ENCODE measurements around the gene ZSCAN22.
"Not testable (repeated sequence)": the region's sequence is repeated elsewhere in the genome, so short reads cannot be mapped to it uniquely, and the experiment has no call there.

The ZSCAN22 gene

DNA sequence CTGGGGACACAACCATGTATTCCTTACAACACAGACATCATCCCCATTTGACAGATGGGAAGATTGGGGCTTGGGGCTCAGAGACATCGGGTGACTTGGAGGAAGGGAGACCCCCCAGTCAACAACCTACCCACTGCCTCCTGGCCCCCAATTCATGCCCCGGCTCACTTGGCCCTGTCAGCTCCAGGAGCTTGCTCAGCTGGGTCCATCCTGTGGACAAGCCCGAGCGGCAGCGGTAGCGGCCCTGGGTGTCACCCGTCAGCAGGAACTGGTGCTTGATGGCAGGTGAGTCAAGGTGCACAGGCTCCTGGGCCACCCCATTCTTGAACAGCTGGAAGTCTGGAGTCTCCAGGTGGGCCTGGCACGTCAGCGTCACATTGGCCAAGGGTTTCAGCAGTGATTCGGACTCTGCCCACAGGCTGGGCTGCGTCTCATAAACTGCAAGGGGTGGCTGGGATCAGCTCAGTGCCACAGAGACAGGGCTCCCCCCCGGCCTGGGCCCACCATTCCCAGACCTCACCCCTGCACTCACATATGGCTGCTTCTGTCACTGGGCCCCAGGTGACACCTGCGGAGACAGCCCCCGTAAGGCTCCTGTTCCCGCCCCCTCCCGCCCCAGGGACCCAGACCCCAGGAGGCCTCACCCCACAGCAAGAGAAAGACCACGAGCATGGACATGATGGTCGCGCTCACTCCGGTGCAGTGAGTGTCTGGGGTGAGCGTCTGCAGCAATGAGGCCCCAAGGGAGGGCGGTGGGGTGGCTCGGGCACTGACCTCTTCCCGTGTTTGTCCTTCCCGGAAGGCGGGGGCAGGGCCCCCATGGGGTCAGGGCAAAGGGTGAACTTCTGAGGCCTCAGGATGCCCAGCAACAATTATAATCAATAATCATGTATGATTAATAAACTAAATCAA, 26.2 kb downstream of the ZSCAN22 start, which contains the start of gene A1BG:
TSS of gene A1BG (minus strand) at position 733 of the 912 bp plus-strand sequence. CDS start at position 678, 55 bp downstream.
- no peak for DNase-seq

DNA sequence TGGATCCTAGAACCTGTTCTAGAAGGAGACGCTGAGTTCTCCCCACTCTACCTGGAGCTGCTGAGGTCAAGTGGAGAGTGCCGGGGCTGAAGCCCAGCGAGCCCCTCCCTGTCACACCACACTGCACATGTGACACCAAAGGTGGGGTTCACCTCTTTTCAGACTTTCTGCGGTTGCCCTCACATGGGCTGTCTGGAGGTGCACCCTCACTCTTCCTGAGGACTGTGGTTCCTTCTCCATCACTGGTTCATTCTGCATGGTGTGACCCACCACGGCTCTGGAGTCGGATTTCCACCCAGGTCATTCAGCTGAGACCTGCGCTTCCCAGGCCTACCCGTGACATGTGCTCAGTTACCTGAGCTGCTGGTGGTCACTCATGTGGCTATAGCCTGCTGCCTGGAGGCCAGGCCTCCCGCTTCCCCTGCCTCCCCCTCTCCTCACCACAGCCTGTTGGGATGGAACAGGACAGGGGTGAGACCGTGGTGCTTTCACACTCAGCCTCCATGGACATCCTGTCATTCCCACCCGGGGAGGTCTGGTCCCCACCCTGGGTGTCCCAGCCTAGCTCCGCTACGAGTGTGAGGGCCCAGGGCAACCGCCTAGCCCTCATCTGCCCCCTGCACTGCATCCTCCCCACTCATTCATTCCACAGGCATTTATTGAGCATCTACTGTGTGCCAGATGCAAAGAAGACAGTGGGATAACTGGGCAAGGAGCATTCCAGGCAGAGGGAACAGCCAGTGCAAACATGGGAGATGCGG, 27.1 kb downstream of the ZSCAN22 start:
- DNase-seq, result no peak

DNA sequence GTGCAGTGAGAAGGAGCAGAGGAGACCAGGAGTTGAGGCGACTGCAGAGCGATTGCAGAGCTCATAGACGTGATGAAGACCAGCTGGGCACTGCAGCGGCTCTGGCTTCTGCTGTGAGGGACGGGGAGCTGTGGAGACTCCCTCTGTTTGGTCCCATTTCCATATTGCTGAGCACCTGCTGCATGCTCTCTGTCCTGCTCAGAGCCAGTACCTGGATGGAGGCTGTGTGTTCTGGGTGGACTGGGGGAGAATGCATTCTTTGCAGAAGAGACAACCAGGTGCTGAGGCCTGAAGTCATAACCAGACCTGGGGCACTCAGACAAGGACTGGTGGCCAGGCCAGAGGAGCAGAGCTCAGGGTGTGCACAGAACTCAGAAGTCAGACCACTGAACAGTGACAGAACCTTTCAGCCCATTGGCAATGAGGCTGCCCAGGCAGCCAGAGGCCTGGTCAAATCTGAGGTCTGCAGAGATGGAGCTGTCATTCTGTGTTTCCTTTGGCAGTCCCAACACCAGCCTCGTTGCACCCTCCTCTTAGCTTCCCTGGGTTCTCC, 27.8 kb downstream of the ZSCAN22 start:
- DNase-seq, result no peak

DNA sequence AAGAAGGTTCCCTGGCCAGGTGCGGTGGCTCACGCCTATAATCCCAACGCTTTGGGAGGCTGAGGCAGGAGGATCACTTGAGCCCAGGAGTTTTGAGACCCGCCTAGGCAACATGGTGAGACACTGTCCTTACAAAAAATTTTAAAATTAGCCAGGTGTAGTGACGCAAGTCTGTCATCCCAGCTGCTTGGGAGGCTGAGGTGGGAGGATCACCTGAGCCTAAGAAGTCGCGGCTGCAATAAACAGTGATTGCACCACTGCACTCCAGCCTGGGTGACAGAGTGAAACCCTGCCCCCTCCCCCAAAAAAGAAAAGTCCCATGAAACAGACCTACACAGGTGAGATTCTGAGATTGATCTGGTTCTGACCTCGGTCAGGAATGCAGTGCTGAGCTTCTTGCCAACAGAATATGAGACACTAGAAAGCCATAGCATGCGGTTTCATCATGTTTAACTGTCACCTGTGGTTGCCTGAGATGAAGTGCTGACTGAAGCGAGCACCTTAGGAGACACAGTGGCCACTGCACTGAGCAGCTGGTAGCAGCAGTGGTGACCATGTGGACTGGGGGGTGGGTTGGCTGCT, 28.5 kb downstream of the ZSCAN22 start:
- no peak for DNase-seq

DNA sequence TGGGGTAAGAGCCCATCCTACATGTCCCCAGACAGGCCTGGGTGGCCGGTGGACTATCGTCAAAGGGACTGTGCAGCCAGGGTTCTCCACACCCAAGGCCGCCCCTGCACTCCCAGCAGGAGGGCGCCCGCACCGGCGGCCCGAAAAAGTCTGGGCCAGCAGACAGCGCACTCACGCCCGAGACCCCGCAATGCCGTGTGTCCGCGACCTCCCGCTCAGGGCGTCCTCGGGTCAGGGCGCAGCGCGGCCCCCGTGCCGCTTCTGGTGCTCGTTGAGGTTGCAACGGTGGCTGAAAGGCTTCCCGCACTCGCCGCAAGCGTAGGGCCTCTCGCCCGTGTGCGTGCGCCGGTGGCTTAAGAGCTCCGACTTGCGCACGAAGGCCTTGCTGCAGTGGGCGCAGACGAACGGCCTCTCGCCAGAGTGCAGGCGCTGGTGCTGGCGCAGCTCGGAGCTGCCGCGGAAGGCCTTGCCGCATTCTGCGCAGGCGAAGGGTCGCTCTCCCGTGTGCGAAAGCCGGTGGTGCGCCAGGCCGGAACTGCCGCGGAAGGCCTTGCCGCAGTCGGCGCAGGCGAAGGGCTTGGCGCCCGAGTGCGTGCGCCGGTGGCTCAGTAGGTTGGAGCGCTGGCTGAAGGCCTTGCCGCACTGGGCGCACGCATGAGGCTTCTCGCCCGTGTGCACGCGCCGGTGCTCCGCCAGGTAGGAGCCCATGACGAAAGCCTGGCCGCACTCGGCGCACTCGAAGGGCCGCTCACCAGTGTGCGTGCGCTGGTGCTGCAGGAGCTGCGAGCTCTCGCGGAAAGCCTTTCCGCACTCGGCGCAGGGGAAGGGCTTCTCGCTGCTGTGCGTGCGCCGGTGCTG, 29.3 kb downstream of the ZSCAN22 start:
- DNase-seq, result peak; percentile 73

DNA sequence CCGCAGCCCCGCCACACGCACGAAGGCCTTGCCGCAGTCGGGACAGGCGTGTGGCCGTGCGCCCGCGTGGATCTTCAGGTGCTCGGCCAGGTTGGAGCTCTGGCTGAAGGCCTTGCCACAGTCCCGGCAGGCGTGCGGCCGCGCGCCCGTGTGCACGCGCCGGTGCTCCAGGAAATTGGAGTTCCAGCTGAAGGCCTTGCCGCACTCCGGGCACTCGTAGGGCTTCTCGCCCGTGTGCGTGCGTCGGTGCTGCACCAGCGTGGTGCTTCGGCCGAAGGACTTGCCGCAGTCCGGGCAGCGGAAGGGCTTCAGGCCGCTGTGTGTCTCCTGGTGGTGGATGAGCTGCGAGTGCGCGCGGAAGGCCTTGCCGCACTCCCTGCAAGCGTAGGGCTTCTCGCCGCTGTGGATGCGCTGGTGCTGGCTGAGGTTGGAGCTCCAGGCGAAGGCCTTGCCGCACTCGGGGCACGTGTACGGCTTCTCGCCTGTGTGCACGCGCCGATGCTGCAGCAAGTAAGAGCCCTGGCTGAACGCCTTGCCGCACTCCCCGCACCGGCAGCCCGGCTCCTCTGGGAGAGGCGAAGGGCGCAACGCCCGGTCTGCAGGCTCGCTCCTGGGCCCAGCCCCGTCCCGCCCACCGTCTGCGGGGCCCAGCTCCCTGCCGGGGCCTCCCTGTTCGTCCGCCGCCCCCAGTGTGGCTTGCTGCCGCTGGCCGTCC, 30.1 kb downstream of the ZSCAN22 start:
- DNase-seq, result no peak

DNA sequence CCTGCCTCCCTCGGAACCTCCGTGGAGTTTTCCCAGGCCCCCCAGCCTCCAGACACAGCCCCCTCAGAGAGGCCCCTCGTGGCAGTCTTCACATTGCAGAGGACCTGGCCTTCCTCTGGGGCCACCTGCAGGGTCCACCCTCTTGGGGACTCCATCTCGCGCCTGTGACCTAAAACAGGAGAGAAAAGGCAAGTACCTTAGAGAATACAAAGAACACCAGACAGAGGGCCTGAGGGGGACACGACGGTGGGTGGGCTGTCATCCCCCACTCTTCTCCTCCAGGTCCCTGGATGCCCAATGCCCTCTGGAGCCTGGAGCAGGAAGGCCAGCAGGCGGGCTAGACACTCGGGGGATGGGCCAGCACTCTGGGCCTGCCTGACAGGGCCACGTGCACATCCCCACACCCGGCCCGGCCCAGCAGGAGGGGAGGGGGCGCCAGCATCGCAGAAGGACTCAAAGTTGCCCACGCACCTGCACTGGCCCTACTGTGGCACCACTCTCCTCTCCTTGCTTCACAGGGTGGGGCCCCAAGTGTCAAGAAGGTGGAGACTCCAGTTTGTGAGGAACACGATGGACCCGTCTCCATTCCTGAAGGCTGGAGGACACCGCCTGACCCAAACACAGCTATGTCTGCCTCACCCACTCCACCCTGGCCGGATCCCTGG, 30.8 kb downstream of the ZSCAN22 start:
- no peak for DNase-seq

DNA sequence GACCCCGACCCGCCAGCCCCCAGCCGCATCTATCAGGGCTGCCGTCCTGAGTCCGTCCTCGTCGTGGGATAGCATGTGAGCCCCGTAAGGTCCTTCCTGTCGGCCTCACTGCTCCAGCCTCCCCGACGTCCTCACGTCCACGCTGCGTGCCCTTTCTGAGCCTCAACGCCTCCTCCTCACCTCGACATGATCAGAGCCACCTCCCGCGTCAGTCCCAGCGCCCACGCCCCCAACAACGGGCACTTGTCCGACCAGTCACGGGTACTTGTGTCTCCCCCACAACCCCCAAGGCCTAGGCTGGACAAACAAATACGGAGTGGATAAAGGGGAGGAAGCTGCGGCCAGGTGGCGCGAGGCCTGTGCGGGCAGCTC, 35.1 kb downstream of the ZSCAN22 start:
- DNase-seq, result peak; percentile 76

DNA sequence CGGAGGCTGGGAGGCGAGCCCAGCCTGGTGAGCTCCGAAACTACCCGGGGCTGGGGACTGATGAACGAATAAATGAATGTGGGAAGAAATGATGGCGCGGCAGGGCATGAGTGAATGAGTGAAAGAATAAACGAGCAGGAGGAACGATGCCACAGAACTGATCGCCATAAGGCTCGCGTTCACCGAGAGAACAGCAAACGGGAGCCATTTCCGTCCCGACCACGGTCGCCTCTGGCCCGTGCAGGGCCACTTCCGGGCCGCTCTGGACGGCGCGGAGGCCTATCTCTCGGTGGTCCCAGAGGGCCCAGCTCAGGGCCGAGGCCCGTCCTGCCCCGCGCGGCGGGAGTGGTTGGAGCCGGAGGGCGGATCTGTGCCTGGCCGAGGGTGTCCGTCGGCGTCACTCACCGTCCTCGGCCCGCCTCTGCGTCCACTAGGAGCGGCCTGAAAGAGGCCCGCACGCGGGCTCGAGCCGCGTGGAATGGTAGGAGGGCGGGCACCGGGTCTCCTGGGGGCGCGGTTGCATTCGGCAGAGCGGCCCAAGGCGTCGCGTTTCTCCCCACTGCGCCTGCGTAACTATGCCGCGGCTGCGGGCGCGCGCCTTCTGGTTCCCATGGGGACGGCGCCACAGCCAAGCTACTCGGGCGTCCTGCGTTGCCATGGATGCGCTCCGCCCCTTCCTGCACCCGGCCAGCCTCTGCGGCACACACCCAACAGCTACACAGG, 35.6 kb downstream of the ZSCAN22 start, which contains the start of gene ZNF497:
TSS of gene ZNF497 (minus strand) at position 480 of the 723 bp plus-strand sequence. CDS start 5,116 bp downstream, outside the sequence.
- peak; percentile 99 for DNase-seq

DNA sequence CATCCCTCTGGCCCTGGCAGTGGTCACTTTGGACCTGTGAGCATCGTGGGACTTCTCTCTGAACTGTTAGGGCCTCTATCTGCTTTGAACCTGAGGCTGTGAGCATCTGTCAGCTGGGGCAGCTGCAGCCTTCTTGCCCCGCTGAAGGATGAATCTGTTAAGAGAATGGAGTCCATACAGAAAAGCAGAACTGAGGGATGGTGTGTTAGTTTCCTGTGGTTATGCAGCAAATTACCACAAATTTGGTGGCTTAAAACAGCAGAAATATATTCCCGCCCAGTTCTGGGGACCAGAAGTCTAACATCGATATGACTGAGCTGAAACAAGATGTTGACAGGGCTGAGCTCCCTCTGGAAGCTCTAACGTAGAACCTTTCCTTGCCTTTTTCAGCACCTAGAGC, 37.4 kb downstream of the ZSCAN22 start:
- DNase-seq, result no peak

DNA sequence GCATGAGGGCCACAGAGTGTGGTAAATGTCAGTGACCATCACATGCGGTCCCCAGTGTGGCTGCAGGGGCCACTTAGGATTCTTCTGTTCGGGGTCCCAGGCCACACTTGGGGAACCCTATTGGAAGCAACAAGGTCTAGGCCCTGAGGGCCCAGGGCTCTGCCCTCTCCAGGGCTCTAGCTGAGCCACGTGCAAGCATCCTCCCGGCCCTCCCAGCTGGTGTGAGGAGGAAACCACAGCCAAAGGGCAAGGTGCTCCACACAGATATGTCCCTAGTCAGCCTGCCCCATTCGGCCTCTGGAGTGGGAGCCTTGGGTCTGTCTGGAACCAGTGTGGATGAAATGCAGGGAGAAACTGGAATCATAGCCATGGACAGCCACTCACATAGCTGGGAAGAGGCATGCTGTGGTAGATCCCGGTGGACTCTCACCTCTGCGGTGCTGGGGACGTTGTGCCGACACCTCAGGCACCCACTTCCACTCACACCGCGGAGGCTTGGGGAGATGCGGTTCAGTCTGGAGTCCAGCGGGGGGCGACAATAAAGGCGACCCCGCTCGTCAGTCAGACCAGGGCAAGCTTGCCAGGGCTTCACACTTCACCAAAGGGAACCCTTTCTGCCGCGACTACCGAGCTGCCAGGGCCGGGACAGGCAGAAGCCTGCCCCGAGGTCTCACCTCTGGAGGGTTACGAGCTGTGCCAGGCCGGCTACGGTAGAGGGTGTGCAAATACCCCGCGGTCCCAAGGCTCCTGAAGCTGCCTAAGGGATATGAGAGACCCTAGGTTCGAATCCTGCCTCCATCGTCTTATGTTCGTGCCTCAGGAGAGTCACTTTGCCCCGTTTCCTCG, 40.0 kb downstream of the ZSCAN22 start:
- no peak for DNase-seq

DNA sequence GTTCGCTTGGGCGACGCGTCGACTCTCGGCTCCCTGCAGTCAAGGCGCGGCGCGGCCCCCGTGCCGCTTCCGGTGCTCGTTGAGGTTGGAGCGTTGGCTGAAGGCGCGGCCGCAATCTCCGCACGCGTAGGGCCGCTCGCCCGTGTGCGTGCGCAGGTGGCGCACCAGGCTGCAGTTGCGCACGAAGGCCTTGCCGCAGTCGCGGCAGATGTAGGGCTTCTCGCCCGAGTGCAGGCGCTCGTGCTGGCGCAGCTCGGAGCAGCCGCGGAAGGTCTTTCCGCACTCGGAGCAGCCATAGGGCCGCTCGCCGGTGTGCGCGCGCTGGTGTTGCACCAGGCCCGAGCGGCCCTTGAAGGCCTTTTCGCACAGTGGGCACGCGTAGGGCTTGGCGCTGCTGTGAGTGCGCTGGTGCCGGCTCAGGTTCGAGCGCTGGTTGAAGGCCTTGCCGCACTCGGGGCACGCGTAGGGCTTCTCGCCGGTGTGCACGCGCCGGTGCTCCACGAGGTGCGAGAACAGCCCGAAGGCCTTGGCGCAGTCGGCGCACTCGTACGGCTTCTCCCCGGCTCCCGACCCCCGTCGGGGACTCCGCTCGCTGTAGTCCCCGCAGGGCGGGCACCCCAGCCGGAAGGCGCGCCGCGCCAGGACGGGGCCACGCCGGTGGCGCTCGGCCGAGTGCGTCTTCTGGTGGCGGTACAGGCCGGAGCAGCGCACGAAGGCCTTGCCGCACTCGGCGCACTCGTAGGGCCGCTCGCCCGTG, 41.1 kb downstream of the ZSCAN22 start:
- DNase-seq, result no peak

DNA sequence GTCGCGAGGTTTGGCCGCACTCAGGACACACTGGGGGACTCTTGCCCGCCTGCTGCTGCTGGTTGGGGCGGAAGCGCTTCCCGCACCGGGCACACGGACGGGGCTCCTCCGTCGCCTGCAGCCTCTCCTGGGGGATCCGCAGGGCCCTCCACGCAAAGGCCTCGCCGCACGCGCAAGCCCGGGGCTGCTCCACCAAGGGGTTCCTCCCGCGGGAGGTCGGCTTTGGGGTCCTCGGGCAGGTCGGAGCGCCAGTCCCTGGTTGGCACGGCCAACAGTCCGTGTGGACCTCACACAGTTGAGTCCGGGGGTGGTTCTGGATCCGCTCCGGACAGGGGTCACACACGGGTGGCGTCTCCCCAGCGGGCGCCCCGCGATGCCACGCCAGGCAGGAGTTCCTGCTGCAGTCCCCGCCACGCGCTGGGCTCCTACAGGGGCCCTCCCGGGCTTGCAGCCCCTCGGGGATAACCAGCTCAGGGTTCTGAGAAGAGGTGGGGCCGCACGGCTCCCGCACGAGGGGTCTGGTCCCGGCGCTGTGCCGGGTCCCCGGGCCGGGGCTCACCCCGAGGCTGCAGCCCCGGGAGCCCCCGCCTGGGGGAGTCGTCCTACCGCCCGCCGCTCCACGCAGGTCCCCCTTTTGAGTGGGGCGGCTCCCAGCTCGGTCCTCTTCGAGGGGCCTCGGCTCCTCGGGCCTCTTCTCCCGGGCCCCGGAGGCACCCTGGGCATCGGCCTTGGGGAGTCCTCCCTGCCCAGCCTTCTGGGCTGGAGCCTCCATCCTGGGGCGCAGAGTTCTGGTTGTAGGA, 42.0 kb downstream of the ZSCAN22 start:
- DNase-seq, result no peak

DNA sequence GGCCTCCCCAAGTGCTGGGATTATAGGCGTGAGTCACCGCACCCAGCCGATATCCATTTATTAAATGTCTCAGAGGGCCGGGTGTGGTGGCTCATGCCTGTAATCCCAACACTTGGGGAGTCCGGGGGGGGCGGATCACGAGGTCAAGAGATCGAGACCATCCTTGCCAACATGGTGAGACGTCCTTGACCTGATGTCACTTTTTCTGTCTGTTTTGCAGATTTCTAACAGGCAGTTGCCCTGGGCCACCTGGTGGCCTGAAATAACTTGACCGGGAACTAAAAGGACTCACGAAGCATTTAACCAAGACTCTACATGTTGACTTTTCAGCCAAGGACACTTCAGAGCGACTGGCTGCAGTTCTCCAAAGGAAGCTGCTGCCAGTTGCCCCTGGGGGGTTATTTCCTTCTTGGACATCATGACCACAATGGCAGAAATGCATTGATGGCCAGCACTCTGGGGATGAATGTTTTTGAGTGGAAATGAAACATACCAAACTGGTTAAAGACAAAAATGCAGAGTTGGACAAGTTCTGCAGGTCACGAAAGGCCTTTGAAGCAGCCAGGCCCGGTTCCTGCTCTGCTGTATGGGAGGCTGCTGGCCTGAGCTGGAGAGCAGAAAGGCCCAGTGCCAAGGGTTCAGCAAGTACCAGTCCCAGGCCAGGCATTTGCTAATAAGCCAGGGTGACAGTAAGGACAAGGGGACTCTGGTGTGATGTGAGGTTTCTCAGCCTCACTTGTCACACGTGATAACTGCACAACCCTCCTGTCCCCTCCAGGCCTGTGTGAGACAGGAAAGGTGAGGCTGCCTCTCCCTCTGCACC, 45.7 kb downstream of the ZSCAN22 start:
- DNase-seq, result no peak

DNA sequence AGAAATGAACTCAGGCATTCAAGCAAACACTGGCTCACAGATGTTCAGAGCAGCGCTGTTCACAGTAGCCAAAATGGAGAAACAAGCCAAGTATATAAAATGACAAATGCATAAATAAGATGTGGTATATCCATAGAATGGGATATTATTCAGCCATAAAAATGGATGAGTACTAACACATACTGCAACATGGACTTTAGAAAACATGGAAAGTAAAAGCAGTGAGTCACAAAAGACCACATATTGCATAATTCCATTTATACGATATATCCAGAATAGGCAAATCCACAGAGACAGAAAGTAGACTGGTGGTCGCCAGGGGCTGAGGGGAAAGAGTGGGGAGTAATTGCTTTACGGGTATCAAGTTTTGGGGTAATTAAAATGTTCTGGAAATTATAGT, 47.4 kb downstream of the ZSCAN22 start:
- no peak for DNase-seq

DNA sequence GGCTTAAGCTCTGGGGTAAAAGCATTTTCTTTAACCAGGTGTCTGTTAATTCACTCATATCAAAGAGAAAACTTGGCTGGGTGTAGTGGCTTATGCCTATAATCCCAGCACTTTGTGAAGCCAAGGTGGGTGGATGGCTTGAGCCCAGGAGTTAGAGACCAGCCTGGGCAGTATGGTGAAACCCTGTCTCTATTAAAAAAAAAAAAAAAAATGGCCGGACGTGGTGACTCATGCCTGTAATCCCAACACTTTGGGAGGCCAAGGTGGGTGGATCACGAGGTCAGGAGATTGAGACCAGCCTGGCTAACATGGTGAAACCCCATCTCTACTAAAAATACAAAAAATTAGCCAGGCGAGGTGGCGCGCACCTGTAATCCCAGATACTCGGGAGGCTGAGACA, 49.9 kb downstream of the ZSCAN22 start:
- not testable (repeated sequence) for DNase-seq

DNA sequence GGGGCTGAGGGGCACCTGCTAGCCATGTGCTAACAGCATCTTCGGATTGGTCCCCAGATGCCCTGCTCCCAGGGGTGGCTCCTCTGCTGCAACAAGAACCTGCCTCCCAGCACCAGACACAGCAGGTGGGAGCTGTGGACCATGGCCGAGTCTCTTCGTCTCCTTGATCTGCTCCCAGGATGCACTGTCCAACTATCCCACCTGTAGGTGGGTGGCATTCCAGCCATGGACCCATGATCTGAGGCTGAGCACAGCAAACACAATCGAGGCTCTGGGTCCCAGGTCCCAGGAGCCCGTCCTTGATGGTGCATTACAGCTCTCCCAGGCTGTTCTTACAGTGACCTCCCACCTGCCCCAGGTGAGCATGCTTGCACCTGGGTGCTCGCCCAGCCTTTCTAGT, 52.5 kb downstream of the ZSCAN22 start:
- no peak for DNase-seq

Measured in activated effector memory CD4-positive, alpha-beta T cell treated with anti-CD3 and anti-CD28 coated beads, Interleukin-2, amount 50 U/mL, for 16 hours (primary cell).